ENCODE data around the gene PSMD6. TPM values are rescaled to one million over a fixed set of nuclear protein-coding genes. Genes with fewer than 3 reads are reported as not detected.

Gene PSMD6
- total and polyA plus RNA-seq, 8 donors = 15.8 to 98.5 (median 55.5) TPM

DNA sequence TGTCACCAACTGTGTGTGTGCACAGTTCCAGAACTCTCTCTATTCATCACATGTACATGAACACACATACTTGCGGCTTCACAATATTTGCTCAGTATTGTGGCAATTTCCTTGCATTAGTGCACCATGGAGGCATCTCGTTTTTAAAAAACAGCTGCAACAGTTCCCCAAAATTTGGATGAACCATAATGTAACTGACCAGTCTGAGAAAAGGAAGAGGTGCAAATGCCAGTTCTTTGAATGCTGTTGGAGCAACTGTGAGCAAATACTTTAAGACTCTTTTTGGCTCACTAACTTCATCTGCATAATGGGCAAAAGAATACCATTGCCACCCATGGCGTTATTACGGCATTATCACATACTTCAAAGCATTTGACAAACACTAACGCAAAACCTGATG is 38.3 kb upstream of the PSMD6 start:
- TF ChIP-seq POLR2A (IDR thresholded peaks at IDR 0.05) = no peak
- no peak for TF ChIP-seq POLR2AphosphoS5 (IDR thresholded peaks at IDR 0.05)
- TF ChIP-seq EP300 (IDR thresholded peaks at IDR 0.05) = no peak
- TF ChIP-seq, protein P1, sequence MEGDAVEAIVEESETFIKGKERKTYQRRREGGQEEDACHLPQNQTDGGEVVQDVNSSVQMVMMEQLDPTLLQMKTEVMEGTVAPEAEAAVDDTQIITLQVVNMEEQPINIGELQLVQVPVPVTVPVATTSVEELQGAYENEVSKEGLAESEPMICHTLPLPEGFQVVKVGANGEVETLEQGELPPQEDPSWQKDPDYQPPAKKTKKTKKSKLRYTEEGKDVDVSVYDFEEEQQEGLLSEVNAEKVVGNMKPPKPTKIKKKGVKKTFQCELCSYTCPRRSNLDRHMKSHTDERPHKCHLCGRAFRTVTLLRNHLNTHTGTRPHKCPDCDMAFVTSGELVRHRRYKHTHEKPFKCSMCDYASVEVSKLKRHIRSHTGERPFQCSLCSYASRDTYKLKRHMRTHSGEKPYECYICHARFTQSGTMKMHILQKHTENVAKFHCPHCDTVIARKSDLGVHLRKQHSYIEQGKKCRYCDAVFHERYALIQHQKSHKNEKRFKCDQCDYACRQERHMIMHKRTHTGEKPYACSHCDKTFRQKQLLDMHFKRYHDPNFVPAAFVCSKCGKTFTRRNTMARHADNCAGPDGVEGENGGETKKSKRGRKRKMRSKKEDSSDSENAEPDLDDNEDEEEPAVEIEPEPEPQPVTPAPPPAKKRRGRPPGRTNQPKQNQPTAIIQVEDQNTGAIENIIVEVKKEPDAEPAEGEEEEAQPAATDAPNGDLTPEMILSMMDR (IDR thresholded peaks at IDR 0.05) = no peak
- no peak for DNase-seq
- WGBS, 5 donors = 65 to 78% (median 73%) methylated on average over 5 of the region's 5 CpGs

DNA sequence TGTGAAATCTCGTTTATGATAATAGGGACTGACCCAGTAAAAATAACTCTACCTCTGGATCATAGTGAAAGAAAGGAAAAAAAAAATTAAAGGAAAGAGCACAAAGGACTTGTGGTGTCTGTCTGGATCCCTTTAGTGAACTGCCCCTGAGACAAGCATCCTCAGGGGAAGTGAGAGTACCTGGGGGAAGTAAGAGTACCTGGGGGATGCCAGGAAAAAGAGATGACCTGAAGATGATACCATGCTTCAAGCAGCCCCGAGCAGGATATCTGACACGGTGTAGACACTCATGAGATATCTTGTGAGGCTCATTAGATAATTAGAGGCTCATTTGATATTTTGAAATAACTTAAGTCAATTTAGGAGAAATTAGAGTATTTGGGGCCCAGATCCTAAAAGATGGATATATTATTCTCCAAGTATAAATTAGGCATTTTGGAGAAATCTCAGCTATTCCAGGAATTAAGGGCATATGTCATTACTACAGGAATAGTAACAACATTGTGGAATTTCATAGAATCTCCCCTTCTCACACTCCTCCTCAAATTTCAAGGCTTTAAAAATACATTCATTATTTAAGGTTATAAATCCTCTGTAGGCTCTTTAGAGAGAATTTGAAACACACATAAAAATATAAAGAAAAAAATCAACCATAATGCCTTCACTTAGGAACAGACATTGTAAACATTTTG is 36.3 kb upstream of the PSMD6 start:
- H3K27ac ChIP-seq = no peak overlapping the region
- no peaks in the 10 kb centered on the region for H3K9me3 ChIP-seq
- no peaks in the 10 kb centered on the region for H3K27me3 ChIP-seq
- H3K36me3 ChIP-seq = no peaks in the 10 kb centered on the region
- no peaks in the 10 kb centered on the region for H3K4me1 ChIP-seq
- 76 to 85% (median 83%) methylated on average over 3 of the region's 3 CpGs for WGBS, 5 donors
- intact Hi-C loops (cut with DNase I; ENCODE audit: low total_unique reads) = no loop called here
- peak in 1 of 2 donors; percentile 24 for DNase-seq
- no peak overlapping the region for H3K4me3 ChIP-seq
- TF ChIP-seq EP300 (IDR thresholded peaks at IDR 0.05) = no peak
- no peak for TF ChIP-seq POLR2AphosphoS5 (IDR thresholded peaks at IDR 0.05)
- TF ChIP-seq, protein P1 (IDR thresholded peaks at IDR 0.05) = no peak
- TF ChIP-seq POLR2A (IDR thresholded peaks at IDR 0.05) = no peak

More for the DNA sequence above, 38.3 kb upstream of the PSMD6 start:
- Histone ChIP-seq H3K36me3 (no peaks in the 10 kb centered on the region), H3K9me3 (no peaks in the 10 kb centered on the region), H3K4me1 (no peaks in the 10 kb centered on the region), H3K27me3 (no peaks in the 10 kb centered on the region), H3K4me3 (no peak overlapping the region), H3K27ac (no peak overlapping the region)
- intact Hi-C loops (cut with DNase I; ENCODE audit: low total_unique reads) = no loop called here

DNA sequence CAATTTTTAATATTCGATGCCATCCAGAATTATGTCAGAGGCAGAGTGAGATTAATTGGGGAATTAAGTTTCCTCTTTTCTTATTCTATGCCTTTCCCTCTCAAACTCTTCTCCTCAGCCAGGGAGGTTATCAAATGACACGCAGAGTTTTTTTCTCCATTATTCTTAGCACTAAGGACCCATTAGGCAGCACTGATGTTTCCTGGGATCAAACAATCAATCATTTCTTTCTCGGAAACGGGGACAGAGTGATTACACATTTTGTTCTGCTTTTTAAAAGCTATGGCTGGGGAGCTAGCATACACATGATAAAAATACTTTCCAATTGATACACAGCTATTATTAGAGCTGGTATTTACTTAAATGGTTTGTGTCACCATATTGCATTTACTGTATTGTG is 35.3 kb upstream of the PSMD6 start:
- H3K4me1 ChIP-seq = no peaks in the 10 kb centered on the region
- no peak overlapping the region for H3K4me3 ChIP-seq
- no peak overlapping the region for H3K27ac ChIP-seq
- peak in 1 of 2 donors; percentile 66 for DNase-seq
- 33 to 38% (median 35%) methylated on average over 4 of the region's 4 CpGs for WGBS, 5 donors
- H3K36me3 ChIP-seq = no peaks in the 10 kb centered on the region
- no peaks in the 10 kb centered on the region for H3K9me3 ChIP-seq
- intact Hi-C loops (cut with DNase I; ENCODE audit: low total_unique reads) = no loop called here
- H3K27me3 ChIP-seq = no peaks in the 10 kb centered on the region
- TF ChIP-seq POLR2A (IDR thresholded peaks at IDR 0.05) (no peak), EP300 (IDR thresholded peaks at IDR 0.05) (no peak), POLR2AphosphoS5 (IDR thresholded peaks at IDR 0.05) (no peak)
- TF ChIP-seq, protein P1 (IDR thresholded peaks at IDR 0.05) = no peak

DNA sequence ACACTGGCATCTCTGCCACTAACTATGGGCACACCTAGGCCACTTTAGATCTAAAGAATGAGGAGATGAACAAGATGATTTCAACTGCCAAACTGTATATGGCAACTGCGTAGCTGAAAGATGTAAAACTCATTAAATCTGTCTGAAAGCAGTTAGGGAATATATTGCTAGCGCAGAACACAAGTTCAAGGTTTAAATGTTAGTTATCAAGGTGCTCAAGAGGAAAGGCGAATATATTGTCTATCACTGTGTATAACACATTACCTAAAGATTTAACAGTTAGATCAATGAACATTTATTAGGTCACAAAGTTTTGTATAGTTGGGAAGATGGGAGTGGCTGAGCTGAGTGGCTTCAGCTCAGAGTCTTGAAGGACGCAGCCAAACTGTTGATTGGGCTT is 33.9 kb upstream of the PSMD6 start:
- H3K4me1 ChIP-seq = no peaks in the 10 kb centered on the region
- WGBS, 5 donors = 93 to 95% (median 94%) methylated on average over 4 of the region's 4 CpGs
- H3K27me3 ChIP-seq = no peaks in the 10 kb centered on the region
- TF ChIP-seq POLR2AphosphoS5 (IDR thresholded peaks at IDR 0.05) (no peak), EP300 (IDR thresholded peaks at IDR 0.05) (no peak), POLR2A (IDR thresholded peaks at IDR 0.05) (no peak)
- TF ChIP-seq, protein P1 (IDR thresholded peaks at IDR 0.05) = no peak
- intact Hi-C loops (cut with DNase I; ENCODE audit: low total_unique reads) = no loop called here
- H3K4me3 ChIP-seq = no peak overlapping the region
- DNase-seq = no peak
- H3K27ac ChIP-seq = no peak overlapping the region
- H3K9me3 ChIP-seq = no peaks in the 10 kb centered on the region
- no peaks in the 10 kb centered on the region for H3K36me3 ChIP-seq
